ENCODE results near the gene XYLT1.

Gene XYLT1

GRCh38 chr16:17368446-17368845 lies 102.3 kb downstream of the XYLT1 start:
- TF ChIP-seq ZNF211 (tag by site-specific recombination; IDR thresholded peaks at IDR 0.05; ENCODE audit: low read depth) (no peak), ZNF155 (tag by site-specific recombination; IDR thresholded peaks at IDR 0.05) (no peak), ZNF76 (tag by site-specific recombination; IDR thresholded peaks at IDR 0.05; ENCODE audit: borderline replicate concordance, low read depth) (no peak), BCL11A (tag by site-specific recombination; IDR thresholded peaks at IDR 0.05; ENCODE audit: low read depth) (no peak), PRDM4 (tag by site-specific recombination; IDR thresholded peaks at IDR 0.05) (no peak), ZNF645 (tag by site-specific recombination; IDR thresholded peaks at IDR 0.05) (no peak), ZNF837 (tag by site-specific recombination; IDR thresholded peaks at IDR 0.05) (no peak), GLI4 (tag by site-specific recombination; IDR thresholded peaks at IDR 0.05) (no peak), ZNF629 (tag by site-specific recombination; IDR thresholded peaks at IDR 0.05) (no peak), ZNF510 (tag by site-specific recombination; IDR thresholded peaks at IDR 0.05; ENCODE audit: insufficient replicate concordance) (no peak)
- ChIA-PET CTCF (interaction anchor here (0.7 kb wide), 1 partner anchor 507 kb away, joined by 3 read pairs; no protein-coding TSS in a partner anchor), POLR2A (no interaction called here)
- Histone ChIP-seq H3K4me3 (ENCODE audit: low read depth, low read length) (no peak overlapping the region), H3K4me1 (ENCODE audit: control insufficient read depth, insufficient read depth, low read length) (no peaks in the 10 kb centered on the region), H3K27ac (ENCODE audit: extremely low read depth, low read depth, low read length) (no peak overlapping the region), H3K36me3 (ENCODE audit: control insufficient read depth in 2 of 2, insufficient read depth in 1 of 2, low read length in 2 of 2) (no peaks in the 10 kb centered on the region), H3K9me3 (ENCODE audit: control insufficient read depth, insufficient read depth, low read depth, low read length) (no peaks in the 10 kb centered on the region)

- Histone ChIP-seq H3K36me3 (ENCODE audit: control insufficient read depth in 2 of 2, insufficient read depth in 1 of 2, low read length in 2 of 2) (no peaks in the 10 kb centered on the region), H3K27ac (ENCODE audit: extremely low read depth, low read depth, low read length) (no peak overlapping the region), H3K4me1 (ENCODE audit: control insufficient read depth, insufficient read depth, low read length) (no peaks in the 10 kb centered on the region), H3K4me3 (ENCODE audit: low read depth, low read length) (no peak overlapping the region), H3K9me3 (ENCODE audit: control insufficient read depth, insufficient read depth, low read depth, low read length) (no peaks in the 10 kb centered on the region)
- ChIA-PET POLR2A (no interaction called here), CTCF (interaction anchor here (0.7 kb wide), 1 partner anchor 507 kb away, joined by 3 read pairs; no protein-coding TSS in a partner anchor)
- TF ChIP-seq ZNF664 (tag by site-specific recombination; IDR thresholded peaks at IDR 0.05) (no peak), TSHZ1 (tag by site-specific recombination; IDR thresholded peaks at IDR 0.05; ENCODE audit: borderline replicate concordance) (no peak), ZXDB (tag by site-specific recombination; IDR thresholded peaks at IDR 0.05) (no peak), ZFHX2 (tag by site-specific recombination; conservative IDR thresholded peaks at IDR 0.05) (no peak), ZNF112 (tag by site-specific recombination; IDR thresholded peaks at IDR 0.05) (no peak), CTCF (tag by site-specific recombination; IDR thresholded peaks at IDR 0.05) (no peak), ZNF513 (tag by site-specific recombination; IDR thresholded peaks at IDR 0.05) (no peak), ZNF23 (tag by site-specific recombination; IDR thresholded peaks at IDR 0.05; ENCODE audit: borderline replicate concordance) (no peak), ZNF140 (tag by site-specific recombination; IDR thresholded peaks at IDR 0.05) (no peak), ZNF19 (tag by site-specific recombination; IDR thresholded peaks at IDR 0.05; ENCODE audit: low read depth) (no peak), ZNF830 (tag by site-specific recombination; IDR thresholded peaks at IDR 0.05; ENCODE audit: low read depth) (no peak), ZBTB11 (tag by site-specific recombination; conservative IDR thresholded peaks at IDR 0.05; ENCODE audit: low read depth) (no peak)
Measured at GRCh38 chr16:17367923-17368322, 102.8 kb downstream of the XYLT1 start.

Data from HEK293 (cell line).